ENCODE measurements around the gene MIPOL1. TPM values are rescaled to one million over a fixed set of nuclear protein-coding genes. Genes with fewer than 3 reads are reported as not detected.
"Not testable (repeated sequence)": the region's sequence is repeated elsewhere in the genome, so short reads cannot be mapped to it uniquely, and the experiment has no call there.

MIPOL1 gene
- total RNA-seq, 1 donor from 2014 or later, result 11.3 TPM

DNA sequence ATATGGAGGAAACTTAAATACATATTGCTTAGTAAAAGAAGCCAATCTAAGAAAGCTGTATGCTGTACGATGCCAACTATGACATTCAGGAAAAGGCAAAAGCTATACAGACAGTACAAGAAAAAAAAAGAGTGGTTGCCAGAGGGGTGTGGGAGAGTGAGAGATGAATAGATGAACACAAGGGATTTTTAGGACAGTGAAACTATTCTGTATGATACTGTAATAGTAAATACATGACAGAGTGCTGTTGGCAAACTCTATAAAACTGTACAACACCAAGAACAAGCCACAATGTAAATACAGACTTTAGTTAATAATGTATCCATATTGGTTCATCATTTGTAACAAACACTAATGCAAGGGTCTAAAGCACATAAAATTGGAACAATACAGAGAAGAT is 10.9 kb upstream of the MIPOL1 start:
- no peak for DNase-seq (ENCODE audit: low read depth)

GRCh38 chr14:37187294-37187693 is 10.4 kb upstream of the MIPOL1 start:
- DNase-seq (ENCODE audit: low read depth), result no peak

- not testable (repeated sequence) for DNase-seq (ENCODE audit: low read depth)
These were observed 9.7 kb upstream of the MIPOL1 start for GRCh38 chr14:37187840-37188577.

DNA sequence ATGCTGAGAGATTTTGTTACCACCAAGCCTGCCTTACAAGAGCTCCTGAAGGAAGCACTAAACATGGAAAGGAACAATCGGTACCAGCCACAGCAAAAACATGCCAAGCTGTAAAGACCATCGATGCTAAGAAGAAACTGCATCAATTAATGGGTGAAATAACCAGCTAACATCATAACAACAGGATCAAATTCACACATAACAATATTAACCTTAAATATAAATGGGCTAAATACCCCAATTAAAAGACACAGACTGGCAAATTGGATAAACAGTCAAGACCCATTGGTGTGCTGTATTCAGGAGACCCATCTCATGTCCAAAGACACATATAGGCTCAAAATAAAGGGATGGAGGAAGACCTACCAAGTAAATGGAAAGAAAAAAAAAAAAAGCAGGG is 8.0 kb upstream of the MIPOL1 start:
- DNase-seq (ENCODE audit: low read depth), result not testable (repeated sequence)

- DNase-seq (ENCODE audit: low read depth), result no peak
These were observed 3.0 kb upstream of the MIPOL1 start for GRCh38 chr14:37194698-37195097.

DNA sequence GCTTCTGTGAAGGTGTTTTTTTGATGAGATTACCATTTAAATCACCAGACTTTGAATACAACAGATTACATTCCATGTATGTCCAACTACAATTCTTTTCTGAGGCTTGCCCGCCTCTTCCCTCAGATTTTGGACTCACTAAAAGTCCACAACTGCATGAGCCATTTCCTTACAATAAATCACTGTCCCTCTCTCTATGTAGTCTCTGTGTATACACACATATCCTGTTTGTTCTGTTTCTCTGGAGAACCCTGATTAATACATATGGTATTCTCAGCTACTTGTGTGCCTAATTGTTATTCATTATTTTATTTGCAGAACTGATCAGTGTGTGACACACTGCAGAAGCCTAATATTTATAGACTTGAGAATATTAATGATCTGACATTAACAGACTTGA is 2.4 kb upstream of the MIPOL1 start:
- DNase-seq (ENCODE audit: low read depth), result no peak

- DNase-seq (ENCODE audit: low read depth), result peak; percentile 13
These were observed 925 bp upstream of the MIPOL1 start for GRCh38 chr14:37196604-37197420.

DNA sequence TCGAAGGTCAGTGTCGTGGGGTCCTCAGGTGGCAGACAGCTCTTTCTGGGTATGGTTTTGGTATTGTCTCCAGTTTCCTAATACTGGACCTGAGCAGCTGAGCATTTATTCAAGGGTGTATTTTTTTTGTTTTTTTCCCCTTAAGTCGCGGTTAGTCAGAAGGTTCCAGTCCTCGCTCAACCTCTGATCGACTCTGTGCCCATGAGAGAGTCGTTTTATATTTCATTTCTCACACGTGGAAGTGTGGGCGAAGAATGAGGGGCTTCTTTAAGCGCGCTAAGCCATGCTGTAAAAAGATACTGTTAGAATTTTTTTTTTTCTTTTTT is 499 bp downstream of the MIPOL1 start:
- no peak for DNase-seq (ENCODE audit: low read depth)

GRCh38 chr14:37198907-37199306 is 1.2 kb downstream of the MIPOL1 start:
- DNase-seq (ENCODE audit: low read depth), result no peak

- DNase-seq (ENCODE audit: low read depth), result no peak
These were observed 4.0 kb downstream of the MIPOL1 start for GRCh38 chr14:37201724-37202123.

DNA sequence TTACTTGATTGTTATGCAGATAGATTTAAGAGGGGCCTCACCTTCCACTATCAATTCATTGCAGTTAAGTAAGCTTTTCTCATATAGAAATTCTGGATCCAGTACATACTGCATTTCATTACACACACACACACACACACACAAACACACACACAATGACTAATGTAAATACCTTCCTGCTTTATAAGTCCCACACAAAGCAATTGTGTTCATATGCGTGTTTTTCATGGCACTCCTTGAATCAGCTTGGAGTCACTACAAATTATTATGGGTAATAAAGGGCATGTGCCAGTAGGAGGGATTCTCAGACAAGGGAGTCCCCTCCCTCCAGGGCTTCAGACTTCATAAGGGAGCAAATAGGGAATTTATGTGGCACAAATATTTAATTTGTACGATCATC is 4.5 kb downstream of the MIPOL1 start:
- no peak for DNase-seq (ENCODE audit: low read depth)

DNA sequence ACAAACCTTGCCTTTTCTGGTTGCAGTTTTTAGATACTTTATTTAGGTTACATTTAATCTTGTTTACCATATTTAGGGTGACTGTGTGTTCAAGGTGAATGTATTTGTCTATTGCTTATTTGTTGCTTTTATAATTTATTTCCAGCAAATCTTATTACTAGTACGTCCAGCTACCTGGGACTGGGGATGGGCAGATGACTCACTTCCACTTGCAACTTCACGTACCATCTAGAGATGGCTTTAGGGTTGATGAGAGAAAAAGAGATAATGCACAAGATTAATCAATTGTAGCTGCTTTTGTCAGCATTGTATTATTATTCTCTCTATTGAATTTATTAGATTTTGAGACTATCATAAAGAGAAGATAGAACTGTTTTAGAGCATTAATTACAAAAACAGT is 5.1 kb downstream of the MIPOL1 start:
- DNase-seq (ENCODE audit: low read depth), result no peak

DNA sequence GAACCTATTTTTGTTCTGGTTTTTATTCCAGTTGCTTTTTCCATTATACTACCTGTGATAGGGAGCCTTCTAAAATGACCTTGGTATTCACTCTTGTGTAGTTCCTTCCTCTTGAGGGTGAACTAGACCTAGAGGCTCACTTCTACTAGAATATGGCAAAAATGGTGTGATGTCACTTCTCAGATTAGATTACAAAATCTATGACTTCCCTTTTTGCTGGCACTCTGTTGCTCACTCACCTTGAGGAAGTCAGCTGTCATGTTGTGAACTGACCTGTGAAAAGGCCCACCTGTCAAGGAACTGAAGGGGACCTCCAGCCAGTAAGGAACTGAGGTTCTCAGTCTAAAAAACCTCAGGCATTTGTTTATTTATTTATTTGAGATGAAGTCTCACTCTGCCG is 5.7 kb downstream of the MIPOL1 start:
- no peak for DNase-seq (ENCODE audit: low read depth)

GRCh38 chr14:37205623-37206605 is 8.2 kb downstream of the MIPOL1 start:
- DNase-seq (ENCODE audit: low read depth), result not testable (repeated sequence)

- DNase-seq (ENCODE audit: low read depth), result not testable (repeated sequence)
These were observed 11.9 kb downstream of the MIPOL1 start for GRCh38 chr14:37209617-37210016.

DNA sequence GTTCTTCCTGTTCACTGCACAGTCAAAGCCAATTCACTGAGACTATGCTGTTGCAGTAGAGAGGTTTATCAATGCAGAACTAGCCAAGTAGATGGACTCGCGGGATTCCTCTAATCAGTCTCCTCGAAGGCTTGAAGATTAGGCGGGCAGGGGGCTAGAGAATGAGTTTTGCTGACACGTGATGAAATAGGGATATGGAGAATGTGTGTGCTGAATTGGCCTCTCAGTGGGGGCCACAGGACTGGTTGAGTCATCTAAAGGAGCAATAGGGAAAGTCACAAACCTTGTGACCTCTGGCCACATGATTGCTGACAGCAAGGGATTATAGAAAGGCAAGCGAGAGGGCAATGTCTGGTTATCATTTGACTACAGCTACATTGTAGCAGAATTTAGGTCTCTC is 12.7 kb downstream of the MIPOL1 start:
- no peak for DNase-seq (ENCODE audit: low read depth)

GRCh38 chr14:37213016-37213415 is 15.3 kb downstream of the MIPOL1 start:
- DNase-seq (ENCODE audit: low read depth), result no peak

GRCh38 chr14:37215345-37215744 is 17.6 kb downstream of the MIPOL1 start:
- DNase-seq (ENCODE audit: low read depth), result no peak

DNA sequence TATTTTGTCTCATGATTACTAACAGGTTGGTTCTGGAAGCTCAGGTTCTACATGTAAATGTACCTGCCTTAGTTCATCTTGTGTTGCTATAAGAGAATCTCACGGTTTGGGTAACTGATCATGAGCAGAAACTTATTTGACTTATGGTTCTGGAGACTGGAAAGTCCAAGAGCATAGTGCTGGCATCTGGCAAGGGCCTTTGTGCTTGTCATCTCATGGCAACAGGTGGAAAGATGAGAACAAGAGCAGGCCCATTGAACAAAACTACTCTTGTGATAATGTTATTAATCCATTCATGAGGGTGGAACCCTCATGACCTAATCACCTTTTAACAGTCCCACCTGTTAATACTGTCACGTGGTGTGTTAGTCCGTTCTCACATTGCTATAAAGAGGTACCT is 23.3 kb downstream of the MIPOL1 start:
- no peak for DNase-seq (ENCODE audit: low read depth)

- DNase-seq (ENCODE audit: low read depth), result no peak
These were observed 26.3 kb downstream of the MIPOL1 start for GRCh38 chr14:37223947-37224474.

- DNase-seq (ENCODE audit: low read depth), result not testable (repeated sequence)
These were observed 27.9 kb downstream of the MIPOL1 start for GRCh38 chr14:37225668-37226067.
